ENCODE results near the gene NTRK2.
A peak's percentile ranks its signal among the peaks of the same experiment; 100 is the strongest.

The NTRK2 gene

DNA sequence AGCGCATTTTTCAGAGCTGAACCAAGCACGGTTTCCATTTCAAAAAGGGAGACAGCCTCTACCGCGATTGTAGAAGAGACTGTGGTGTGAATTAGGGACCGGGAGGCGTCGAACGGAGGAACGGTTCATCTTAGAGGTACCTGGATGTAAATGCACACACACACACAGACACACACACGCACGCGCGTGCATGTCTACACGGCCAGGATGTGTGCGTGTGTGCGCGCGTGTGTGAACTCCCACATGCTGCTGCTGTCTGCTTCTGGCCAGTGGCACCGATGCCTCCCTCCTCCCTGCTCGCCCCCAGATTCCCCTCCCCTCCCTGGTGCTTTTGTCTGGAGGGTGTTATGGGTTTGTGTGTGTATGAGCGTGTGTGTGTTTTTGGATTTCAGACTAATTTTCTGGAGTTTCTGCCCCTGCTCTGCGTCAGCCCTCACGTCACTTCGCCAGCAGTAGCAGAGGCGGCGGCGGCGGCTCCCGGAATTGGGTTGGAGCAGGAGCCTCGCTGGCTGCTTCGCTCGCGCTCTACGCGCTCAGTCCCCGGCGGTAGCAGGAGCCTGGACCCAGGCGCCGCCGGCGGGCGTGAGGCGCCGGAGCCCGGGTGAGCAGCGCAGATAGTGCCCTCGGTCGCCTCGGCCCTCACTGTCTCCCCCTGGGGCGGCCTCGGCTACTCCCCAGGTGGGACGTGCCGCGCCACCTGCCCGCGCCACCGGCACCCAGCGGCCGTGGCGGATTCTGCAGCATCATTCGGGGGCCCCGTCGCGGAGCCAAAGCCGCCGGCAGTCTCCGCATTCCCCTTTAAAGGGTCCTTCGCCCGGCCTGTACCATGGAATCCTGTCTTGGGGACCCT is at the start of gene NTRK2:
Gene NTRK2, plus strand, starts transcription at position 442 of the 850 bp plus-strand sequence. CDS start 1,020 bp downstream, outside the sequence.
- no peak for DNase-seq

DNA sequence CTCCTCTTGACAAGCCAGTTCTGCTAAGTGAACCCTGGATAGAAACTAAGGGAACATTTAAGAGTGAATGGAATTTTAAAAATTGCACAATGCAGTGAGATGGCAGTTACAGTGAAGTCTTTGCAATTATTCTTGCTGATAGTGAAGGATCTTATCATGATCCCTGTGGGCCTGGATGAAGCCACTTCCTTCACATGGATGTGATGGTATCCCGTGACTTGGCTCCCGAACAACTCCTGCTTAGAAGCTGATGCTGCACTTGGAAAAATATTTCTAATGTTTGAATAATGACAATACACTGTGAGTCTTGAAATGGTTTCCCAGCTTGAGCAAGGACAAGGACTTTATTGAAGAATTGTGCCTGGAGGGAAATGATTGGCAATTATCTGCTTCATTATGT is 49.2 kb upstream of the NTRK2 start:
- no peak for DNase-seq

DNA sequence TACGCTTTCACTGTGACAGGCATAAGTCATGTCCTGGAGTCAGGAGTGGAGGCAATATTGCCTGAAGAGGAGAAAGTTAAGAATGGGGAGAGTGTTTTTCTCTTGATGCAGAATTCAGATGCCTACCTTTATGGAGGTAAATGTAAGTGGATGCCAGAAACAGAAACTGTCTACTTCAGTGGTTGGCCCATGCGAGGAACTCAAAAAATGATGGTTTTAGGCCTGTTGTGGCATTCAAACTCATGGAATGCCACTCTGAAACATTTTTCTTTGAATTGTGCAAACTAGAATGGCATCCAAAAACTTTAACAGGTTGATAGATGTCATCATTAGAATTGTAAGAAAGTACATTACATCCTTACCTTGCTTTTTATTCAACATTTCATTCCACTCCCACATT is 47.7 kb upstream of the NTRK2 start:
- DNase-seq = no peak

DNA sequence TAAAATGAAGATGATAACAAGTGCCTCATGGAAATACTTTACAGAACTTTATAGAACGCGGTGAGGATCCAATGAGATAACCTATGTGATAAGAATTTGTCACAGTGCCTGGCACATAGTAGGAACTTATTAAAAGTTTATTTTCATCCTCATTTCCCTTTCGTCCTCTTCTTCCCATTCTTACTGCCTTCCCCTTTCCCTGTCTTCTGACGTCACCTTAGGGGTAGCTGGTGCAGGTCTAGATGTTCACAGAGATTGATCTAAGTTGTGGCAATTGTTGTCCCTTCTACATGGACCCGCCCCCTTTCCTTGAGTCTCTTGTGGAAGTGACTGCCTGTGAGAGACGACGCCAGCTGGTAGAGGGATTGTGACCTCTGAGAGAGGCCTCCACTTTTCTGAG is 46.5 kb upstream of the NTRK2 start:
- no peak for DNase-seq

DNA sequence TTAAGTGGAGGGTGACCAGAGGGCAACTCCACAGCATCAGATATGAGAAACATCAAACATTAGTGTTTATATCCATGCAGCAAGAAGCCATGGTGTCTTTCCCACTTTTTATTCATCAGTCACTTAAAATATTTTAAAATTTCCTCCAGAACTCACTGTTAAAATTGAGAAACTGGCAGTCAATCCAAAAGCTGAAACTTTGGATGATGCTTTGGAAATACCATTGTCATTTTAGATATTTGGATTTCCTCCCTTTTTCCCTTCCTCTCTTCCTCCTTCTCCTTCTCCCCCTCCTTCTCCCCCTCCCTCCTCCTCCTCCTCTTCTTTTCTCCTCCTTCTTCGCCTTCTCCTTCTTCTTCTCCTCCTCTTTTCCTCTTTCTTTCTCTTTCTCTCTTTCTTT is 33.1 kb upstream of the NTRK2 start:
- no peak for DNase-seq

DNA sequence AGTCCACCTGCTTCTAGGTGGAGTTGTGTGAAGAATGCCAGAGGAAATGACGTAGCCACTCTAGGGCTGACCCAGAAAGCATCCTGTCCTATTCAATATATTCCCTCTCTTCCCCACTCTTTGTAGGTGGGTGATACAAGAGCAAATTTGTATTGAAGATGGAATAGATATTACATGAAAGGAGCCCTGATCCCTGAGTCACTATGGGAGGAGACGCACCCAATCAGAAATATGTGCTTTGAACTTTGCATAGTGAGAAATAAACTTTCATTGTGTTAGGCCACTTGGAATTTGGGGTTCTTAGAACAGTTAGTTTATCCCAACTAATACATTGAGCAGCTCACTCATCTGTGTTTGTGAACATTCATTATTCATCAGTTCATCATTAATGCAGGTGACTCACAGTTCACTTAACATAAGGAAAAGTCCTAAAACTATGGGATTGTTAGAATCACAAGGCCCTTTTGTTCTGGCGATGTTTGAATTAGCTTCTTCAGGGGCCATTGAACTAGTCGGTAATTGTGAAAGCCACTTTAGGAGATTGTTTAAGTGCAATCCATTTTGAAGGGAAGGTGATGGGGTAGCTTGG is 26.9 kb upstream of the NTRK2 start:
- no peak for DNase-seq

DNA sequence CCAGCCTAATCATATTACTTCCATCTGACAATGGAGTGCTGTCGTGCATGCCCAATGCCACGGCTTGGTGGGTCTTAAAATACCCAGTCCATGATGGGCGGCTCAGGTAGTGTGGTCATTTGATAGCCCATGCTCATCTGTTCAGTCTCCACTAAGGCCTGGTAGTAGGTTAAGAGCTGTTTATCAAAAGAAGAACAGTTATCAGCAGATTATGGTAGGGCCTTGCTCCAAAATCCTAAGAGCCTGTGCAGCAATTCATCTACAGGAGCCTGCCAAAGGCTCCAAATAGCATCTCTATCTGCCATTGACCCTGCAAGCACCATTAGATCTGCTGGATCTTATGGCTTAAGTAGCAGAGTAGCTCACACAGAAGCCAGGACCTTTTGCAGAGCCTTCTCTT is 21.8 kb upstream of the NTRK2 start:
- no peak for DNase-seq

DNA sequence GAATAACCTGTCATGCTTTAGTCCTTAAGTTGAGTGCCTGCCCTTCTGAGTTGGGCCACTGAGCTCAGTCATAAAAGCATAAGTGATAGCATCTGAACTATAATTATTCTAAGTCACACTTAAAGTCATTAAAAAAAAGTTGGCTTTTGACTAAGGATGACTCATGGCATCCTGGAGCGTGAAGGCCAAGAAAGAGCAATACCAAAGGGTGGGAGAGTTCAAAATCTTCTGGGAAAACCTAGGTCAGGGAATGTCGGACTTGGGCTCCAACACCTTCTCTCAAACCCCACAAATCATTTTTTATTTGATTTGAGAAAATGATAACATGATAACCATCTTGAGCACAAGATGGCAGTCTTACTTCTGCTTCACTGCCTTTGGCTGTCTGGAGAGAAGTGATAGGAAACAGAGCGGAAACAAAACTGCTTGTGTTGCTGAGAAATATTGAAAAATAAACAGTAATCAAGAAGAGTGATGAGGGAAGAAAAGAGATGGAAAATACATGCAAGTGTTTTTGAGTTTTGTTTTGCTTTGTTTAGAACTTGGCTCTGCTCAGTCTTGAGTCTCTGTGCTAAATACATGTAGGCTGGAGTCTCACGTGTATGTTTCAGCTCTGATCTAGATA is 16.9 kb upstream of the NTRK2 start:
- DNase-seq = no peak

DNA sequence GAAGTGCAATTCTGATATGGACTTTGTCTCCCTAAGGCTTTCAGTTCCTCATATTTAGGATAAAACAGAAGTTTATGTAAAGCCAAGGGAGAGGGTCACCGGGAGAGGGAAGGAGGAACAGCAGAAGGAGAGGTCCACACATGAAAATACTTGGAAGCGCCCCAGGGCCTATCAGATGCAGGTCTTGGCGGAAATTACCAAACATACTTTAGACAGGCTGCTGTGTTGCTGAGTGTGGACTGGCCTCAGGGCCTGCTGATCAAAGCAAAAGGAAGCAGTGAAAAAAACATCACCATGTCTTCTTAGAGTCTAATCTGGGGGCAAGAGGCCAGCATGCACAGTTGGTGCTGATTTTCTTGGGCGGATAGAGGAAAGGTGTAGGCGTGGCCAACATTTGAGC is 14.1 kb upstream of the NTRK2 start:
- DNase-seq = no peak

DNA sequence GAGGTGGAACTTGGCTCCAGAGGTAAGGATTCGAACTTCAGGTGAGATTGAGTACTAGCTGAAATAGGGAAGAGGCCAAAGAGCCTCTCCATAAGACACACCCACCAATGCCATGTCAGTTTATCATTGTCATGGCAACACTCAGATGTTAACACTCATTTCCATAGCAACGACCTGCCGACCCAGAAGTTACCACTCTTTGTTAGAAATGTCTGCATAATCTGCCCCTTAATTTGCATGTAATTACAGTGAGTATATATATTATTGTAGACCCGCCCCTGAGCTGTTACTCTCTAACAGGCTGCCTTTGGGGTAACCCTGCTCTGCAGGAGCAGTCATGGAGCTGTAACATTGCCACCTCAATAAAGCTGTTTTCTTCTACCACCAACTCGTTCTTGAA is 10.2 kb upstream of the NTRK2 start:
- DNase-seq = no peak

DNA sequence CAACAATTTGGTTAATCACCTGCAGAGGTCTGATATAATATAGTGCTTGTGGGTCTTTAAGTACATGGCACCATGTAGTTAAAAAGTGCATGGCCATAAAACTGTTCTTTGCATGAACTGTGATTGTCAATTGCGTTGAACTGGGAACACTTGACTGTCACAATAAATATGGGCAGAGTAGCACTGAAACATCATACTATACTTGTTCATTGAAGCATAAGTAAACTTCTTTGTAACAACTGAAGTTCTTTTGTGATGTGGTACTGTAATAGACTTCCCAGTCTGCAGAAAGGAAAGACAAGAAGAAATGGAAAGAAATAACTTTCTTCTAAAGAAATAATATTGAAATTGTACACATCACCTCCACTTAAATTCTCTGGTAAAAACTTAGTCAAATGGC is 9.8 kb upstream of the NTRK2 start:
- DNase-seq = no peak

DNA sequence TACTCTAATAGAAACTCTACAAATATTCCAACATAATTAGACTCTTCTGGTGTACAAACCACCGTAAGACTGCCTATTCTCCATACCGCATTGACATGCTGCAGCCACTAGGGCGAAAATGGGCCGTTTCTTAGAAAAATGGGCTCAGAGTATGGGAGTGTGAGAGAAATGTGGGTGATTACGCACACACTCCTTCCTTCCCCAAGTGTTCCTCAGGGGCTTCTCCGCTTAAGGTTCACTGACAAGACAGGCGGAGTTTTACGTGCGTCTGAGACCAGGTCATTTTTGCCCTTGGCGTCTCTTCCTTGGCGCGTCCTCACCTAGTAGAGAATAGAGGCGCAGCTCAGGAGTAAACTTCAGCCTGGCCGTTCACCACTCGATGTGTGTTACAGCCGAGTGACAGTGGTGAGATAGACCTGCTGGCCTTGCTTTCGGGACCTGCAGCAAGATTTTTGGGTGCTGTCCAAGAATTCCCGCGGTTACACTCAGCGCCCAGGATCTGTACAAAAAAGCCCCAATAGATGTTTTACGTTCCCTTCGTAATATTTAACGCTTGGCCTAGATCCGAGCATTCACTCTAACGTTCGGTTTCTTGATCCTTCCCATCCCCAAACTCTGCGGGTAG is 1.8 kb upstream of the NTRK2 start:
- DNase-seq = no peak

DNA sequence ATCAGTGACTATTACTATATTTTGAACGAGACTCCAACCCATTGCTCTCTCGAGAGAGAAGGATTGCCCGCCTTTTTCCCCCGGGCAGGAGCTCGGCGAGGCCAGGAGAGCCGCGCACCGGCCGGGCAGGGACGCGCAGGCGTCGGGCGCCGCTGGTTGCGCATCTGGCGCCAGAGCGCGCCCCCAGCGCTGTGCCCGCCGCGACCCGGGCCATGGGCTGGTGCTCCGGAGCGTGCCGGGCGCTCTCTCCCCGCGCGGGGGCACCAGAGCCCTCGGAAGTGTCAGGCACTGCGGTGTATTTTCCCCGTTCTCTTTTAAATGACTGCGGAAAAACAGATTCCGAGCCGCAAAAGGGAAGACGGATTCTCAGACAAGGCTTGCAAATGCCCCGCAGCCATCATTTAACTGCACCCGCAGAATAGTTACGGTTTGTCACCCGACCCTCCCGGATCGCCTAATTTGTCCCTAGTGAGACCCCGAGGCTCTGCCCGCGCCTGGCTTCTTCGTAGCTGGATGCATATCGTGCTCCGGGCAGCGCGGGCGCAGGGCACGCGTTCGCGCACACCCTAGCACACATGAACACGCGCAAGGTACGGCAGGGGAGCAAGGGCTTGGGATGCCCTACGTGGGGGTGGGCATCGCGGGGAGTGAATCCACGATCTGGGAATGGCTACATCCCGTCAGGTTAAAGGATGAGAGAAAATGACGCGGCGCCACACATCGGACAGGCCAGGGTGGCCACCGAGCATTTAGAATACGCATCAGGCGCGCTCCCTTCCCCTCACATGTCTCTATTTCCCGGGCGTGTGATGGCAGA is 1.1 kb upstream of the NTRK2 start:
- peak in 1 of 2 experiments; percentile 37 for DNase-seq

DNA sequence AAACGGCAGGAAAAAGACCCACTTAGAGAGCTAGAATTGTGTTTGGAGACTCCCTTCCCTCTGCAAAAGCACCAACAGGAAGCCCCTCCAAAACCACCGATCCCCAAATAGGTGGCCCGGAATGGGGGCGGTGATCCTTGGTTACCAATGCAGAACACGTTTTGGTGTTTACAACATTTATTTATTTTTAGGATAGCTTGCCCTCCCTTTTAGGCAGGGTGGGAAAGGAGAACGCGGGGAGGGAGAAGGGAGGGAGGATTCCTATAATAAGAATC is 579 bp upstream of the NTRK2 start:
- no peak for DNase-seq

DNA sequence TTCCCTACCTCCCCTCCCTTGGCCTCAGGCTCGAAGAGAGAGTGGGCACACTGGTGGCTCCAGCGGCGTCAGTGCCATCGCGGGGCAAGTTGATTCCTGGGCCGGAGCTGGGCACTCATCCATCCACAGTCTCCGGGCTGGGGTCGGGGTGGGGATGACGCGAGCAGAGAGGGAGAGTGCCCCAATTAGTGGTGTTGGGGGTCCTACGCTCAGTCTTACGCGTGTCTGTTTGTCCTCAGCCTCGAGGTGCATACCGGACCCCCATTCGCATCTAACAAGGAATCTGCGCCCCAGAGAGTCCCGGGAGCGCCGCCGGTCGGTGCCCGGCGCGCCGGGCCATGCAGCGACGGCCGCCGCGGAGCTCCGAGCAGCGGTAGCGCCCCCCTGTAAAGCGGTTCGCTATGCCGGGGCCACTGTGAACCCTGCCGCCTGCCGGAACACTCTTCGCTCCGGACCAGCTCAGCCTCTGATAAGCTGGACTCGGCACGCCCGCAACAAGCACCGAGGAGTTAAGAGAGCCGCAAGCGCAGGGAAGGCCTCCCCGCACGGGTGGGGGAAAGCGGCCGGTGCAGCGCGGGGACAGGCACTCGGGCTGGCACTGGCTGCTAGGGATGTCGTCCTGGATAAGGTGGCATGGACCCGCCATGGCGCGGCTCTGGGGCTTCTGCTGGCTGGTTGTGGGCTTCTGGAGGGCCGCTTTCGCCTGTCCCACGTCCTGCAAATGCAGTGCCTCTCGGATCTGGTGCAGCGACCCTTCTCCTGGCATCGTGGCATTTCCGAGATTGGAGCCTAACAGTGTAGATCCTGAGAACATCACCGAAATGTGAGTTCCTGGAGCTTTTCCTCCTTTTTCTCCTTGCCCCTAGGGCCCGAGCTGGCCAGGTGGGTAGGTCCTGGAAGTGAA is 861 bp downstream of the NTRK2 start:
- DNase-seq = no peak

DNA sequence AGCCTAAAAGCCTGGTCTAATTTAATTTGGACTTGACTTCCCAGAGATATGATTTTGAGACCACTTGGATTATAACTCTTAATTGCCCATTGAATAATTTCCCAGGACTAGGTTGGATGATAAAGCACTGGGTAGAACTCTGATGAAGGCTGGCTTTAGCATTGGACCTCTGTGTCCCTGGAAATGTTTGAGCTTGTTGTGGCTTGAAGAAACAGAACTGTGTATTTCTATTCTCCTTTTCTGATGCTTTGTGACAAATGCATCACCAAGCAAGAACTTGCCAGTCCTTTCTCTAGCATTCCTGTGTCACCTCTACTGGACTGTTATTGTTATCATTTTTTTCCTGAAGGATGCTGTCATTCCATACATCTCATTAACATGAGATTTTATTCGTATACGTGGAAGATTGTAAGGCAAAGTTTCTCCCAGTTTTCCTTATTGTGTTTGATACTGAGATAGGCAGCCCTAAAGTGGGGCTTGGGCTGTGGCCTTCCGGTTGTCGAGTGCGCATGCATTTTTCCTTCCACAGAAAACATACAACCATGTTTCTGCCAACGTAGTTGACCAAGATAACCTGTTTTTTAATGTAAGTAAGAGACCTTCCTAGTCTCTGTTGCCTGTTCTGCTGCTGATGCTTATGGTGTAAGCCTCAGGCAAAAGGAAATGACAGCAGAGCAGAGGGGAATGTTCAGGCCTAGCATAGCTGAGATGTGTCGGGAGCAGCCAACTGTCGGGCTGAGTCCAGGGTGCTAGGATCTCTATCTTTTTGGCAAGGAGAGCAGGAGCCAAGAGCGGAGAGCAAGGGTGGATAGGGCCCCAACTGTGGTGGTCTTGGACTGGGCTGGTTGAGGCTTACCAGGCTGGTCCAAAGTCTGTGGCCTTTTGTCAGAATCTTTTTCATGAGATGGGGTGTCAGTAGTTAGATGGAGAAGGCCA is 2.3 kb downstream of the NTRK2 start:
- no peak for DNase-seq

DNA sequence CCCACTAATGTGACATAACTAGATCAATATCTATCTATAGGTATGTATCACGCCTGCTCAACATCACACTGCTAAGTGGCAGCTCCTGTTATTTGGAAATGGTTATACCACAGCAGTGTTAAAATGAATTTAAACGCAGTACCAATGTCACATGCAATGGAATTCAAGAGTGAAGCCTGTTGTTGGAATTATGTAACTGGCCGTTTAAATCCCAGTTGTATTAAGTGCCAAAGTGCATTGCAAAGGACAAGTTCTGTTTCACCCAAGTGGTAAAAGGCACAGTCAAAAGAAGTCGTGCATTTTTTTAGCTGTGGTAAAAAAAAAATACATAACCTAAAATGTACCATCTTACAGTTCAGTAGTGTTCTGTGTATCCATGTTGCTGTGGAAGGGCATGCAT is 4.3 kb downstream of the NTRK2 start:
- no peak for DNase-seq

DNA sequence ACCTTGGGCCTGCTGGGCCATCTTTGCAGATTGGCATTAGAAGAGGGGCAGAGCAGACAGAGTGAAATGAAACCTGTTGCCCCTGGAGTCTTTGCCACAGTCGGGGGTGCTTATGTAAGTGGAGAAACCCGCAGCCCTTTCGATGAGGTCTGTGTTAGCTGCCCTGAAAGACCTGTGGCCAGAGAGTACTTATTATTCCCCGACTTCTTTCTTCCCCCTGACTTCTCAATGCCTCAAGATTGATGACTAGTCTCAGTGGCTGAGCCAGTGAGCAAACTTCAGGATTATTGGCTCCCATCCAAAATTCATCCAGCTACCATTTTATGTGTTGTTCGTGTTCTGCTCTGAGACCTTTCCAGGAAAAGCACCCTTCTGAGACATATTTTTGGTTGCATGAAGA is 7.6 kb downstream of the NTRK2 start:
- no peak for DNase-seq

DNA sequence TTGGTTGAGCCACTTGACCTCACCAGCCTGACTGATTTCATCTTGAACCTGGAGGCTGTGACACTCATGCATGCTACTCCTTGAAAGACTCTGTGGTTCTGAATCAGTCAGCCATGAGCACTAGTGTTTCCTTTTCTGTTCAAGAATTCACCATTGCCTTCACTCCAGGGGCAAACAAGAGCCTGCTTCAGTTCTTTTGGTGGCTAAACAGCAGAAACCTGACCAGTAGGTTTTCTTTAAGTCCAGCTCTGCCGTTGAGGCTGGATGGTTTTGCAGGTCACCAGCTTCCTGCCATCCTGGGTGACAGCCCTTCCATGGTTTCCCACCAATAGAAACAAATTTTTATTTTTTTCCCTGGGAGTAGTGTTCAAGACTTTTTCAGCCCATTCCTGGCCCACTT is 10.0 kb downstream of the NTRK2 start:
- no peak for DNase-seq

DNA sequence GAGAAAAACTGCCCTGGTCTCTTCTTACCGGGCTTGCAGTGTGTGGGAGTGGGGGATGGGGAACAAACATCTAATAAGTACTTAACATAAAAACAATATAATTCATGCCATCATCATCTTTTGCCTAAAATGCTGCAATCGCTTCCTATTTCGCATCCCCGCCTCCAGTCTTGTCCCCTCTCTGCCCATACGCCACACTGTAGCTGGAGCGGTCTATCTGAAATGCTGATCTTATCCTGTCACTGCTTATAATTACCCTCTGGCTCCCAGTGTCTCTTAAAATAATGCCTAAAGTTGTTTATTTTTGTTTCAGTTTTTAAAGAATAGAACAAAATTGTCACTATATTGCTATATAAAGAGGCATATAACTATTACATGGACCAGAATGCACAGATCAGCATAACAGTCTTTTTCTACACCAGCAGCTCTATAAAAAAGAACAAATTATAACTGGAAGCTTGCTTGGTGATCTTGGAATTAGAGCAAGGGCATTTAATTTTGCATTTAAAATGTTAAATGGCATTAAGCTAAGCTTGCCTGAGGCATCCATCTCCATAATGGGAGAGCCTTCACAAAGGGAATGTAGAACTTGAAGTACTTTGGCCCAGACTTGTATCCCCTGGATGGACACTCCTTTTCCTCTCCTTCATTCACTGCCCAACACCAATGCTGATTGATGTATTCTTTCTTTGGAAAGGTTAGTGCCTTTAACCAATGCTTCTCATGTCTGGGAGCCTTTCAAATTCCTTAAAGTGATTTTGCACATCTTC is 12.2 kb downstream of the NTRK2 start:
- no peak for DNase-seq
